ENCODE data around the gene PDC.

The PDC gene

GRCh38 chr1:186461014-186461413 is at the start of gene PDC:
PDC (minus strand) TSS chr1:186461114; CDS start chr1:186449459, 11,655 bp downstream.
- H3K36me3 ChIP-seq (ENCODE audit: control insufficient read depth, insufficient read depth, low read length), result no peaks in the 10 kb centered on the region
- H3K4me1 ChIP-seq (ENCODE audit: control insufficient read depth, insufficient read depth, low read length), result no peaks in the 10 kb centered on the region
- no peak within 1 kb of the TSS for H3K4me3 ChIP-seq (ENCODE audit: low read length)
- no peak within 1 kb of the TSS for H3K27ac ChIP-seq (ENCODE audit: low read depth, low read length)
- no peak within 1 kb of the TSS for H3K9ac ChIP-seq (ENCODE audit: low read length)
- no peaks in the 10 kb centered on the region for H3K27me3 ChIP-seq (ENCODE audit: control insufficient read depth, insufficient read depth, low read length)

- no peak overlapping the region for H3K27ac ChIP-seq (ENCODE audit: low read depth, low read length)
- H3K9ac ChIP-seq (ENCODE audit: low read length), result no peak overlapping the region
- H3K27me3 ChIP-seq (ENCODE audit: control insufficient read depth, insufficient read depth, low read length), result no peaks in the 10 kb centered on the region
- no peak overlapping the region for H3K4me3 ChIP-seq (ENCODE audit: low read length)
- H3K4me1 ChIP-seq (ENCODE audit: control insufficient read depth, insufficient read depth, low read length), result no peaks in the 10 kb centered on the region
- H3K36me3 ChIP-seq (ENCODE audit: control insufficient read depth, insufficient read depth, low read length), result no peaks in the 10 kb centered on the region
These were observed 42.3 kb upstream of the PDC start for GRCh38 chr1:186503190-186503589.

GRCh38 chr1:186502087-186502486 is 41.2 kb upstream of the PDC start:
- no peak overlapping the region for H3K9ac ChIP-seq (ENCODE audit: low read length)

GRCh38 chr1:186500804-186501203 is 39.9 kb upstream of the PDC start:
- no peaks in the 10 kb centered on the region for H3K27me3 ChIP-seq (ENCODE audit: control insufficient read depth, insufficient read depth, low read length)
- H3K4me3 ChIP-seq (ENCODE audit: low read length), result no peak overlapping the region
- no peaks in the 10 kb centered on the region for H3K36me3 ChIP-seq (ENCODE audit: control insufficient read depth, insufficient read depth, low read length)
- no peak overlapping the region for H3K27ac ChIP-seq (ENCODE audit: low read depth, low read length)
- no peak overlapping the region for H3K9ac ChIP-seq (ENCODE audit: low read length)
- H3K4me1 ChIP-seq (ENCODE audit: control insufficient read depth, insufficient read depth, low read length), result no peaks in the 10 kb centered on the region

More at GRCh38 chr1:186502087-186502486, 41.2 kb upstream of the PDC start:
- Histone ChIP-seq H3K36me3 (ENCODE audit: control insufficient read depth, insufficient read depth, low read length) (no peaks in the 10 kb centered on the region), H3K27ac (ENCODE audit: low read depth, low read length) (no peak overlapping the region), H3K4me1 (ENCODE audit: control insufficient read depth, insufficient read depth, low read length) (no peaks in the 10 kb centered on the region), H3K4me3 (ENCODE audit: low read length) (no peak overlapping the region), H3K27me3 (ENCODE audit: control insufficient read depth, insufficient read depth, low read length) (no peaks in the 10 kb centered on the region)

- Histone ChIP-seq H3K4me3 (ENCODE audit: low read length) (no peak overlapping the region), H3K4me1 (ENCODE audit: control insufficient read depth, insufficient read depth, low read length) (no peaks in the 10 kb centered on the region), H3K9ac (ENCODE audit: low read length) (no peak overlapping the region), H3K27ac (ENCODE audit: low read depth, low read length) (no peak overlapping the region), H3K27me3 (ENCODE audit: control insufficient read depth, insufficient read depth, low read length) (no peaks in the 10 kb centered on the region), H3K36me3 (ENCODE audit: control insufficient read depth, insufficient read depth, low read length) (no peaks in the 10 kb centered on the region)
These were observed 38.7 kb upstream of the PDC start for GRCh38 chr1:186499571-186499970.

GRCh38 chr1:186498695-186499389 is 37.9 kb upstream of the PDC start:
- Histone ChIP-seq H3K27ac (ENCODE audit: low read depth, low read length) (no peak overlapping the region), H3K4me1 (ENCODE audit: control insufficient read depth, insufficient read depth, low read length) (no peaks in the 10 kb centered on the region), H3K36me3 (ENCODE audit: control insufficient read depth, insufficient read depth, low read length) (no peaks in the 10 kb centered on the region), H3K9ac (ENCODE audit: low read length) (no peak overlapping the region), H3K4me3 (ENCODE audit: low read length) (no peak overlapping the region), H3K27me3 (ENCODE audit: control insufficient read depth, insufficient read depth, low read length) (no peaks in the 10 kb centered on the region)

- Histone ChIP-seq H3K27me3 (ENCODE audit: control insufficient read depth, insufficient read depth, low read length) (no peaks in the 10 kb centered on the region), H3K9ac (ENCODE audit: low read length) (no peak overlapping the region), H3K27ac (ENCODE audit: low read depth, low read length) (no peak overlapping the region), H3K4me1 (ENCODE audit: control insufficient read depth, insufficient read depth, low read length) (no peaks in the 10 kb centered on the region), H3K36me3 (ENCODE audit: control insufficient read depth, insufficient read depth, low read length) (no peaks in the 10 kb centered on the region), H3K4me3 (ENCODE audit: low read length) (no peak overlapping the region)
These were observed 37.2 kb upstream of the PDC start for GRCh38 chr1:186498071-186498470.

GRCh38 chr1:186497651-186498050 is 36.7 kb upstream of the PDC start:
- H3K27me3 ChIP-seq (ENCODE audit: control insufficient read depth, insufficient read depth, low read length), result no peaks in the 10 kb centered on the region
- H3K4me1 ChIP-seq (ENCODE audit: control insufficient read depth, insufficient read depth, low read length), result no peaks in the 10 kb centered on the region
- no peak overlapping the region for H3K4me3 ChIP-seq (ENCODE audit: low read length)
- H3K9ac ChIP-seq (ENCODE audit: low read length), result no peak overlapping the region
- H3K27ac ChIP-seq (ENCODE audit: low read depth, low read length), result no peak overlapping the region
- H3K36me3 ChIP-seq (ENCODE audit: control insufficient read depth, insufficient read depth, low read length), result no peaks in the 10 kb centered on the region

GRCh38 chr1:186496171-186496851 is 35.4 kb upstream of the PDC start:
- H3K36me3 ChIP-seq (ENCODE audit: control insufficient read depth, insufficient read depth, low read length), result no peaks in the 10 kb centered on the region
- H3K27me3 ChIP-seq (ENCODE audit: control insufficient read depth, insufficient read depth, low read length), result no peaks in the 10 kb centered on the region
- no peak overlapping the region for H3K4me3 ChIP-seq (ENCODE audit: low read length)
- no peaks in the 10 kb centered on the region for H3K4me1 ChIP-seq (ENCODE audit: control insufficient read depth, insufficient read depth, low read length)
- H3K27ac ChIP-seq (ENCODE audit: low read depth, low read length), result no peak overlapping the region
- H3K9ac ChIP-seq (ENCODE audit: low read length), result no peak overlapping the region

GRCh38 chr1:186494832-186495271 is 33.9 kb upstream of the PDC start:
- Histone ChIP-seq H3K9ac (ENCODE audit: low read length) (no peak overlapping the region), H3K27ac (ENCODE audit: low read depth, low read length) (no peak overlapping the region), H3K4me1 (ENCODE audit: control insufficient read depth, insufficient read depth, low read length) (no peaks in the 10 kb centered on the region), H3K36me3 (ENCODE audit: control insufficient read depth, insufficient read depth, low read length) (no peaks in the 10 kb centered on the region), H3K27me3 (ENCODE audit: control insufficient read depth, insufficient read depth, low read length) (no peaks in the 10 kb centered on the region), H3K4me3 (ENCODE audit: low read length) (no peak overlapping the region)

GRCh38 chr1:186492531-186493291 is 31.8 kb upstream of the PDC start:
- Histone ChIP-seq H3K9ac (ENCODE audit: low read length) (no peak overlapping the region), H3K36me3 (ENCODE audit: control insufficient read depth, insufficient read depth, low read length) (no peaks in the 10 kb centered on the region), H3K4me1 (ENCODE audit: control insufficient read depth, insufficient read depth, low read length) (no peaks in the 10 kb centered on the region), H3K27me3 (ENCODE audit: control insufficient read depth, insufficient read depth, low read length) (no peaks in the 10 kb centered on the region), H3K4me3 (ENCODE audit: low read length) (no peak overlapping the region), H3K27ac (ENCODE audit: low read depth, low read length) (no peak overlapping the region)

- Histone ChIP-seq H3K4me3 (ENCODE audit: low read length) (no peak overlapping the region), H3K27me3 (ENCODE audit: control insufficient read depth, insufficient read depth, low read length) (no peaks in the 10 kb centered on the region), H3K9ac (ENCODE audit: low read length) (no peak overlapping the region)
These were observed 30.4 kb upstream of the PDC start for GRCh38 chr1:186491336-186491735.

More at GRCh38 chr1:186491336-186491735, 30.4 kb upstream of the PDC start:
- Histone ChIP-seq H3K27ac (ENCODE audit: low read depth, low read length) (no peak overlapping the region), H3K4me1 (ENCODE audit: control insufficient read depth, insufficient read depth, low read length) (no peaks in the 10 kb centered on the region), H3K36me3 (ENCODE audit: control insufficient read depth, insufficient read depth, low read length) (no peaks in the 10 kb centered on the region)

Data from rectal smooth muscle tissue (tissue), 1 donor.